ENCODE data around the gene MGST3.
"Not testable (repeated sequence)": the region's sequence is repeated elsewhere in the genome, so short reads cannot be mapped to it uniquely, and the experiment has no call there.

MGST3 gene

GRCh38 chr1:165701922-165702321 lies 70.9 kb downstream of the MGST3 start:
- not testable (repeated sequence) for DNase-seq

GRCh38 chr1:165703648-165704047 lies 72.6 kb downstream of the MGST3 start:
- DNase-seq, result no peak

All from hematopoietic multipotent progenitor cell treated with erythropoietin and hydrocortisone succinate and interleukin-3 and kit ligand, for 6 days (in vitro differentiated cells).